HG03565 (cell line): ENCODE data around the gene KASH5.

Source experiments
- ATAC-seq: cut with Tn5 transposase; IDR thresholded peaks from one replicate; pipeline ENCODE4 v1.9.1; 2021; ENCODE audit warnings: mild to moderate bottlenecking, moderate library complexity; ENCODE audit not compliant: unreplicated experiment

The KASH5 gene

DNA sequence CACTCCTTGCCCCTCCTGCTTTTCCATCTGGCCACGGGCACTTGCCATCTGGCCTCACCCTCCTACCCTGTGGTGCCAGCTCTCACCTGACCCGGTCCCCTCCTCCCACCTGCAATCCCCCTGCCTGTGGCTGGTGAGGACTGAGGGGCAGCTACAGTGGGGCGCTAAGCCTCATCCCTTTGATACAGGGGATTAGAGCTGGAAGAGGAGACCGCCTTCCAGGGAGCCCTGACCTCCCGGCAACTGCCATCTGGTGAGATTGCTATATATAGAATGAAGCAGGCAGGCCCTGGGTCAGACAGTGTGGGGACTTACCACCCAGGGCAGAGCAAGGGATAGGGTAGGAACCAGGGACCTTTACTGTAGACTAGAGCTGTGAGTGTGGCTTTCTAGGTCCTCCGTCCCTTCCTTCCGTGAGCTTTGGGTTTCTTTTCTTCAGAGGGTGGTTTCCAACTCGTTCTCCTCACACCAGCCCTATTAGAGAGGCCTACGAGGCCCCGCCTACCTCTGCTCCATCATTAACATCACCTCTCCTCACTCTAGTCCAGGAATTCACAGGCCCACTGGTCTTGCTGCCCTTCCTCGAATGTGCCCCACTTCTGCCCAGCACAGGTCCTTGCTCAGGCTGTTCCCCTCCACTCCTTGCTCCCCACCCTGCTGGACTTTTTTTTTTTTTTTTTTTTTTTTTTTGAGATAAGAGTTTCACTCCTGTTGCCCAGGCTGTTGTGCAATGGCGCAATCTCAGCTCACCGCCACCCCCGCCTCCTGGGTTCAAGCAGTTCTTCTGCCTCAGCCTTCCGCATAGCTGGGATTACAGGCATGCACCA is 7.7 kb downstream of the KASH5 start:
- ATAC-seq, result no peak

DNA sequence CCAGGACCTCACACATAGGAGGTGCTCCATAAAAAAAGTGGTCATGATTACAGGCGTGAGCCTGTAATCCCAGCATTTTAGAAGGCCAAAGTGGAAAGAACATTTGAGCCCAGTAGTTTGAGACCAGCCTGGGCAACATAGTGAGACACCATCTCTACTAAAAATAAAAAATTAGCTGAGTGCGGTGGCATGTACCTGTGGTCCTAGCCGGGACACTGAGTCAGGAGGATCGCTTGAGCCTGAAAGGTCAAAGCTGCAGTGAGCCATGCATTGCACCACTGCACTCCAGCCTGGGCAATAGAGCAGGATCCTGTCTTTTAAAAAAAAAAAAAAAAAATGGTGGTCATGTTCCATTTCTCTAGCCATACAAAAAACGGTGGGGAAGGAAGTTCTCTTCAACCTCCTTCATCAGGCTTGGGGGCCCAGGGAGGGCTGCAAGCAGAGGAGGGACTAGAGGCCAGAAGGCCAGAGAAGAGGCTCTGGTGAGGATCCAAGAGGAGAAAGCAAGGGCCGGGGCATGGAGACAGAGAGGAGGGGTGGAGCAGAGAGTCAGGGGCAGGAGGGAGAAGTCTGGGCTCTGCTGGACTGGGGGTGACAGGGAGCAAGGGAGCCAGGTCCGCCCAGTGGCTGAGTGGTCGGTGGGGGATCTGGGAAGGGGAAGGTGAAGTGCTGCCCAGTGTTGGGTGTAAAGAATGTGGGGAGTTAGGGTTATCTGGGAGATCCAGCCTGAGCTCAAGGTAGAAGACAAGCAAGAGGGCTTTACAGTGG is 8.9 kb downstream of the KASH5 start:
- ATAC-seq, result no peak

DNA sequence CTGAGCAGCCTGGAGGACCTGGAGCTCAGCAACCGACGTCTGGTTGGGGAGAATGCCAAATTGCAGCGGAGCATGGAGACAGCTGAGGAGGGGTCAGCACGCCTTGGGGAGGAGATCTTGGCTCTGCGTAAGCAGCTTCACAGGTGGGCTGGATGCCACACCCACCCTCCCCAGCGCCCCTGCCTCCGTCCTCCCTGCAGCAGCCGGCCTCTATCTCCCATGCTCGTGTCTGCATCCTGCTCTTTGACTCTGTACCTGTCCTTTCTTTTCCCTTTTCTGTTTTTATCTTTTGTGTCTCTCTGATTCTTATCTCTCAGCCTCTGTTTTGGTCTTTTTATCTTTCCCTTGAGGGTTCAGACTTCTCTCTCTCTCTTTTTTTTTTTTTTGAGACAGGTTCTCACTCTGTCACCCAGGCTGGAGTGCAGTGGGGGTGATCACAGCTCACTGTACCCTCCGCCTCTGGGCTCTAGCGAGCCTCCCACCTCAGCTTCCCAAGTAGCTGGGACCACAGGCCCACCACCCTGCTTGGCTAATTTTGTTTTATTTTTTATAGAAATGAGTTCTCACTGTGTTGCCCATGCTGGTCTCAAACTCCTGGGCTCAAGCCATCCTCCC is 10.1 kb downstream of the KASH5 start:
- ATAC-seq, result no peak

DNA sequence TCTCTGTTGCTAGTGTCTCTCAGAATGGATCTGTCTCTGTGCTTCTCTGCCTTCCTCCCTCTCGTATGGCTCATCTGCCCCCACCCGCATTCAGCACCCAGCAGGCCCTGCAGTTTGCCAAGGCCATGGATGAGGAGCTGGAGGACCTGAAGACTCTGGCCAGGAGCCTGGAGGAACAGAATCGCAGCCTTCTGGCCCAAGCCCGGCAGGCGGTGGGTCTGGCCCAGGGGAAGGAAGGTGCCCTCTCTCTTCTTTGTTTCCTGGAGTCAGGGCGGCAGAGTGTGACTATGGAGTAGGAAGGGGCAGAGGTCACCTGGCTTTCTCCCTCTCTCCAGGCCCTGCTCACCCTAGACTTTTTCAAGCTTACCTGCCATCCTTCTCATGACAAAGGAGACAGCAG is 10.9 kb downstream of the KASH5 start:
- ATAC-seq, result no peak

DNA sequence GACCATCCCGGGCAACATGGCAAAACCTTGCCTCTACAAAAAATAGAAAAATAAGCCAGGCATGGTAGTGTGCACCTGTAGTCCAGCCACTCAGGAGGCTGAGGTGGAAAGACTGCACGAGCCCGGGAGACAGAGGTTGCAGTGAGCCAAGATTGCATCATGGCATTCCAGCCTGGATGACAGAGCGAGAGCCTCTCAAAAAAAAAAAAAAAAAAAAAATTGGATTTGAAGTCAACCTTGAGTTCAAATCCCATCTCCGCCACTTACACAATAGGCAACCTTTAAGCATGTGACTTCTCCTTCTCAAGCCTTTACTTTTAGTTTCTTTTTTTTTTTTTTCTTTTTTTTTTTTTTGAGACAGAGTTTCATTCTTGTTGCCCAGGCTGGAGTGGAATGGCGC is 12.0 kb downstream of the KASH5 start:
- ATAC-seq, result no peak

DNA sequence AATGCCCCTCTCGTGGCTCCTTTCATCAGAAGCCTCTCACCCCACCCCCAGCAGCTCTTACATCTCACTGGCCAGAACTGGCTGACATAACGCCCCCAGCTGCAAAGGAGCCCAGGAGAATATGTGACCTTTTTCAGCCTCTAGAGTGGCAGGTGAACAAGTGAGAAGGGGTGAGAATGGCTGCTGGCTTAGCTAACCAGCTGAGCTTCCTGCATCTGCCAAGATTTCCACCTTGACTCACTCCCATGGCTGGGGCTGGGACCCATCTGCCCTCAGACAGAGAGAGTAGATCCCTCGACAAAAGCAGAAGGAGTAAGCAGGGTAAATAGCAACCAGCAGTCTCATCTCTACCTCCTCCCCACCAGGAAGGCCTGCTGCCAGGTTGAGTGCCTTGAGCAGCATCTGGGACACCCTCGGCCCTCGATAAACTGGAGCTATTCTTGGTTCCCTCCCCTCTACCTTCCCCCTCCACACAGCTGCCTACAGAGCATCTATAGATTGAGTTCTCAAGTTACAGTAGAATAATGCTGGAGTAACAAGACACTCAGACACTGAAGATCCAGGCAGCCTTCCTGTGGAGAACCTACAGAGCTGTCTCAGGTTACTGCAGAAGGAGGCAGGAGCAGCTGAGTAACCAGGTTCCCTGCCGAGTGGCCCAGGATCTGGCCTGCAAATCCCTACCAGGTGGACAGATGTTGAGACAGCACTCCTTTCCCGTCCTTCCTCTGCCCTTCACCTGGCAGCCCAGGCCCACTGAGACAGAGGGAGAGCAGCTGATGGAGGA is 15.5 kb downstream of the KASH5 start:
- no peak for ATAC-seq

DNA sequence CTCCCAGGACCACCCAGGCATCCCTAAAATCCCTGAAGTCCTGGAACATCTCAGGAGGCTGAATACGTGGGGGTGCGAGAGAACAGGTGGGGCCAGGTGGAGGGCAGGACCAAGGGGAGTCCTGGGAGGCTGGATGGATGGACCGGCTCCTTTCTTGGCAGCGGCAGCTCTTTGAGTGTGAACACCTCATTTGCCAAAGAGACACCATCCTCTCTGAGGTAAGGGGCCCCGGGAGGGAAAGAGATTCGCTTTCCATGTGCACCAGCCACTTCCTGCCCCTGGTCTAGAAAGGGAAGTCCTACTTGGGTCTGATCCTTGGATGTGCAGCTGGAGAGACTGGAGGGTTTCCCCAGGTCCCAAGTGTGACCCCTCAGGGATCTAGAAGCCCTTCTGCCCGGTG is 19.0 kb downstream of the KASH5 start:
- ATAC-seq, result no peak

DNA sequence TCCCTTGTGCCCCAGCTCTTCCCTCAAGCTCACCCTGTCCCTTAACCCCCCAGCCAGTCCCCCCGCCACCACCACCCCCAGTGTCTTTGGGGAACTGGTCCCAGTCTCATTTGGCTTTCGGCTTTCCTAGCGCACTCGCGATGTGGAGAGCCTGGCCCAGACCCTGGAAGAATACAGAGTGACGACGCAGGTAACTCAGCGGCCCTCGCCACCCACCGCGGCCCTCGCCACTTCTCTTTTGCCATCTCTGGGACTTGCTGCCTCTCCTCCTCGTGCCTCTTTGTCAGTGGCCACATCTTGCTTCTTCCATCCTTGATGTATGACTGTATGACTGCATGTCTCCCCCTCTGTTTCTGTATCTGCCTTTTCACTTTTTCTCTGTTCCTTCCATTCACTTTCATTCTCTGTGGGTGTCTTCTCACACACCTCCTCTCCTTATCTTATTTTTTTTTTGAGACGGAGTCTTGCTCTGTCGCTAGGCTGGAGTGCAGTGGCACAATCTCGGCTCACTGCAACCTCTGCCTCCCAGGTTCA is 19.5 kb downstream of the KASH5 start:
- ATAC-seq, result no peak

DNA sequence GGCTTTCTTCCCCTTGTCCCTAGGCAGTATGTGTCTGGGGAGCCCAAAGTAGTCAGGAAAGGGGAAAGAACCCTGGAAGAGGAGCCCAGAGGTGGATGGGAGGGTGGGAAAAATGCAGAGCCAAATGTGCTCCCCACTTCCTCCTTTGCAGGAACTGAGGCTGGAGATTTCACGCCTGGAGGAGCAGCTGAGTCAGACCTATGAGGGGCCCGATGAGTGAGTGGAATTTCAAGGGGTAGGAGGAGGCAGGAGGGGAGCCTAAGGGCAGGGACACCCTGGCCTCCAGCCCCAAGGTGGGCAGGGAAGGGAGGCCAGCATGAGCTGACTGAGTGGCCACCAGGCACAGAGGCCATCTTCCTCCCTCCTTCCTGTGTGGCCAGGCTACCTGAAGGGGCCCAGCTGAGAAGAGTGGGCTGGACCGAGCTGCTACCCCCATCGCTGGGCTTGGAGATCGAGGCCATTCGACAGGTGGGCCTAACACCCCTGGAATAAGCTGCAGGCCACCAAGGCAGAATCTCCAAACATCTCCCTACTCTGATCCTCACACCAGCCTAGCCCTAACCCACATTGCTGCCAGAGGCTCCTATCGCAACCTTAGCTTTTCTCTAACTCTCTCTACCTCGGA is 20.9 kb downstream of the KASH5 start:
- ATAC-seq, result no peak

DNA sequence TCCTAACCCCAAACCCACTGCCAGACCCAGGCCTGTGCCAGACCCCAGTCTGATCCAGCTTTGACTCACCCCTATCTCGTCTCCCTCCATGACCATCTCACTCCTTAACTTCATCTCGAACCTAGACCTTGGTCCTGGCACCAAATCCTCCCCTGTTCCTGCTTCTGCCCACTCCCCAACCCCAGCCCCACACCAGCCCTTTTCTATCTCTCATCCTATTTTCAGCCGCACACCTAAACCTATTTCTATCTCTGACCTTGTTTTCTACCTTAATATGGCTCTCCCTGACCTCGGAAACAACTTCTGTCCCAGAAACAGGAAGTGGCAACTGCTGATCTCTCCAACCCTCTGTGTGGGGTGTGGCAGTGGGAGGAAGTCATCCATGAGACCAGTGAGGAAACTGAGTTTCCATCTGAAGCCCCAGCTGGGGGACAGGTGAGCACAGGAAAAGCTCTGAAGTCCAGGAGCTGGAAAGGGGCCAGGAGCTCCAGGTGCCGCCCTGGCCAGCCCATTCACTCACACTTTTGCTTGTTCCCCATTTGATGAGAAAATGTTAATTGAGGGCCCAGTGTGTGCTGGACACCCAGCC is 21.5 kb downstream of the KASH5 start:
- ATAC-seq, result no peak

DNA sequence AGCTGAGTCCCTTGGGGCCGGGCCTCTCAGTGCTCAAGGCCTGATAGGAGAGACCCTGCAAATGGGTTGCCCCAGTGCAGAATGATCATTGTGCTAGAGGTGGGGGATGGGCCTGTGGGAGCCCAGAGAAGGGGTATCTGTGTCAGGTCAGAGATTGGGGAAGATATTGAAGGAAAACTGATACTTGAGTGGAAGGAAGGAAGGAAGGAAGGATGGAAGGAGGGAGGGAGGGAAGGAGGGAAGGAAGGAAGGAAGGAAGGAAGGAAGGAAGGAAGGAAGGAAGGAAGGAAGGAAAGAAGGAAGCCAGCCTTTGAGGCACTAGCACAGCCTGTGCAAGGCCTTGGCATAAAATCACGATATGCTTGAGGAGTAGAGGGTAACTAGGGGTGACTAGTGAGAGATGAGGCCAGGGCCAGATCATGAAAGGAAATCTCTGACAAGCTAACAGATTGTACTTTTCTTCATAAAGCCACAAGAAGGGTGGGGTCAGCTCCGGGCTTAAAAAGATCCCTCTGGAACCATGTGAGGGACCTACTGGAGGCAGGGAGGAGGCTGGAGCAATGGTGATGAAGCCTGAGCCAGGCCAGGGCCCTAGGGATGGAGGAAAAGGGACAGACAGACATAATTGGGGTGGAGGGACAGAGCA is 23.8 kb downstream of the KASH5 start:
- ATAC-seq, result no peak

DNA sequence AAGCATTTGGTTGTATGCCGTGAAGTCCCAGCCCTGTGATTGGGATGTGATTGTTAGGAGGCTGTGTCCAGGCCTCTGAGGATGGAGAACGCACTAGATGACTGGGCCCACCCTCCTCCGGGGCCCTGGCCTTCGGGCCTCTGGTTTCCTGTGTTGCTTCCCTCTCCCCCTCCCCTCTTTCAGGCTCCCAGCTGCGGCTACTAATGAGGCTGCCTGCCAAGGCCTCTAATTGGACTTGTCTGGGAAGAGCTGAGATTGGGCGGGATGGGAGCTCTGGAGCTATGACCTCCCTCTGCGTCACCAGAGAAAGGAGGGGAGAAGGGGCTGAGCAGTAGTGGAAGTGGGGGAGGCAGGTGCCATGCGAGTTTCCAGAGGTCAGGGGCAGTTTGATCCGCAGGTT is 25.3 kb downstream of the KASH5 start:
- no peak for ATAC-seq

DNA sequence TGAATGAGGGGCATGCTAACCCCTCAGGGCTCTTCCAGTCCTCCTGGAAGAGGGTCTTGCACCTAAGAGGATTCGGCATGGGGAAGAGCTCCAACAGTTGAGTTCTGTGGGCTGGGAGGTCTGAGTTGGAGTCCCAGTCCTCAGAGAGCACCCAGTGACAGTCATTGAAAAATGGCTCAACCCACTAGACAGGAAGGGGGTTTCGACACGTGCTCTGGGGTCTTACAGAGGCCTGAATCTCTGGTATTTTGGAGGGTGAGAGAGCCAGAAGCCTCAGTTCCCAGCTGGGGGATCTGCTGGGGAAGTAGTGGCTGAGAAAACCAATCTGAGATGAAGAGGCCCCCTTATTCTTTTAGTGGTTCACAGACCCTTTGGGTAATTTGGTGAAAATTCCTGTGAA is 26.2 kb downstream of the KASH5 start:
- ATAC-seq, result no peak

DNA sequence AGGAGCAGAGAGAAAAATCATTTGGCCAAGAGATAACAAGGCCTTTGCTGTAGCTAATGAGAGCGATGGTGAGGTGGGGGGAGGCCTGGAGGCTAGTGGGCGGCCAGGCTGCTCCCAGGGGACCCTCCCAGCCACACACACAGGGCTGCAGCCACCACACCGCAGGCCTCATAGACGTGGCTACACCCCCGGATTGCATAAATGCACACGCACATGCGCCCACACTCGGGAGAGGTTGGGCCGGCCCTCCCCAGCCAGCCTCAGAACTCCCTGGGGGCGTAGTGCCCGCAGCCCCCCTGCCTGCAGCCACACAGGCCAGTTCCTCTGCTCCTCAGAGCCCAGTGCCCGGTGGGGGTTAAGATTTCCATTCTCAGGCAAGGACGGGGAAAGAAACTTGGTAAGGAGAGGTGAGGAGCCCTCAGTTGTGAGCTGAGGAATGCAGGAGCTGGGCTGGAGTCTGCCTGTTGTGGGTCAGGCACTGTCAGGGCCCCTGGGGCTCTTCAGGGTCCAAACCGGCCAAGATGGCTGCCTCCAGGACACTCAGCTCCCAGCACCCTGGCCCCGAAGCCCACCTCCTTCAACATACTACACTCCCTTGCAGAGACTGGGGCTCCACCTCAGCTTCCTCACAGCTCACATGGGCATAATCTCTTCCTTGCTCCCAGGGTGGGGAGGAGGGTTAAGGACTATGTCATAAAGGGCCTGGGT is 27.2 kb downstream of the KASH5 start:
- ATAC-seq, result no peak

DNA sequence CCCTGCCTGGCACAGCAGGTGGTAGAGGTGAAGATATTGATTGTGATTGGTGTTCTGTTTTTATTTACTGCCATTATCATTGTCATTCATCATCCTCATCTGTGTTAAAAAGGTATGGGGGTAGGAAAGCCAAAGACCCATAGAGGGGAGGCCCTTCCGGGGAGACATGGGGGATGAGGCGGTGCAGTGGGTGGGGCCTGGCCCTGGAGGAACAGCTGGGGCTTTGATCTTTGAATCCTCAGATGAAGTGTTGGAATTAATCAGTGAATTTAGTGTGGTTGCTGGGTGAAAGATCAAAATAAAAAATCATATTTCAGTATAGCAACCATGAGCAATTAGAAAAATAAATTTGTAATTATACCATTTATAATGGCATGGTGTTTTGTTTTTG is 27.8 kb downstream of the KASH5 start:
- no peak for ATAC-seq

DNA sequence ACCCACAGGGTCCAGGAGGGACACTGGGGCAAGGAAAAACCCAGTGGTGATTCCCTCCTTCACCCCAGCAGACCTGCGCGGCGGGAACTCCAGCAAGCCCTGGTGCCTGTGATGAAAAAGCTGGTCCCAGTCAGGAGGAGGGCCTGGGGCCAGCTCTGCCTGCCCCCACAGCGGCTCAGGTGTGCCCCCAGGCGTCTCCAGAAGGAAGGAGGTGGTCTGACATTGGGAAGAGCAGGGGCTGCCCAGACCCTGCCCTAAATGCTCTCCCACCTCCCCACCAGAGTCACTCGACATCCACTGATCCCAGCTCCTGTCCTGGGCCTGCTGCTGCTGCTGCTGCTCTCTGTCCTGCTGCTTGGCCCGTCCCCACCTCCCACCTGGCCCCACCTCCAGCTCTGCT is 29.0 kb downstream of the KASH5 start:
- no peak for ATAC-seq

DNA sequence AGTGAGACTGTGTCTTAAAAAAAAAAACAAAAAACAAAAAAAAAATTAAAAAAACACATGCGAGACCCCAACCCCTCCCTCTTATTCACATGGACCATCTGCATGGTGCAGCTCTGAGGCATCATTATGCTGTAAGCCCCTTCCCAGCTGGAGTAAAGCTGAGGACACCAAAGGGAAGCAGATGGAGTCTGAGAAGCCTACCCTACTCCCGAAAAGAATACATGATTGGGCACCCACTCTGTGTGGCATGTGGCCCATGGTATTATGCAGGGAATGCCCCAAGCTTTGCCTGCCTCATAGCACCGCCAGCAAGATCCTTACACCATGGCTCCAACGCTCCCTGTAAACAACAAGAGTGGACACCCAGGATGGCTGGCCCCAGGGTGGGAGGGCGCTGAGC is 30.5 kb downstream of the KASH5 start:
- ATAC-seq, result no peak

DNA sequence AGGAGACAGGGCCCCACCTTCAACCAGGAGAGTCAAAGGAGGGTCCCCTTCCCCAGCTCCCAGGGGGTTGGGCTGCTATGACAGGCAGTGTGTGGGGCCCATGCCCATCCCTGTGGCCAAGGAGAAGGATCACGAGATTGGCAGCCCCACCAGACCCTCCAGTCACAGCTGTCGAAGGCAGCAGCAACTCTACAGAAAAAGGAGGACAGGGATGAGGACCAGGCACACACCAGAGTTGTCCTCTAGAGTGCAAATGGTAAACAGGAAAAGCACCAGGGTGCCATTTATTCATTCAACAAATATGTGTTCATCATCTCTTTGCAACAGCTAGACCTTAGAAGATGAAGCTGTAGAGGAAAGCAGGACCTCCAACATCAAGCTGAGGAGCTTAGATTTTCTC is 31.1 kb downstream of the KASH5 start:
- no peak for ATAC-seq

DNA sequence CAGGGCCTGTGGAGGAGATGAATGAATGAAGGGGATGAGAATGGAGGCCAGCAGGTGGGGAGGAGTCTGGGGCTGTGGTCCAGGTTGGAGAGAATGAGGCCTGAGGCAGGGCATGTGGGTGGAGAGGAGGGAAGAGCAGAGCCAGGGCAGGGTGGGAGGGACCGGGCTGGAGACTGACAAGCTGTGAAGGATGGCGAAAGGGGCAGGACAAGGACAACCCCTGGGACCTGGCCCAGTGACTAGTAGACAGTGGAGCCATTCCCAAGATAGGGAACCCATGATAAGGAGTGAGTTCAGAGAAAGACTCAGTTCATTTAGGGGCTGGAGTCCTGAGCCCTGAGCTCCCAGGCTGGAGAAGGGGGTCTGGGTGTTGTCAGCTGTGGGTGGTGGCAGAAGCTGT is 32.2 kb downstream of the KASH5 start:
- no peak for ATAC-seq
